Ishikawa (cell line): ENCODE measurements around the gene WNT6.

Experiments
- CEBPB ChIP-seq: IDR thresholded peaks from 2 replicates; pipeline ENCODE4 v1.6.1; 2012
- CREB1 ChIP-seq: IDR thresholded peaks from 2 replicates; pipeline ENCODE4 v1.6.1; 2012; ENCODE audit warnings: low read depth
- EP300 ChIP-seq: IDR thresholded peaks from 2 replicates; pipeline ENCODE4 v1.6.1; 2012; ENCODE audit warnings: borderline replicate concordance
- FOXM1 ChIP-seq: IDR thresholded peaks from 2 replicates; pipeline ENCODE4 v1.6.1; 2012; ENCODE audit warnings: low read depth, borderline replicate concordance
- RAD21 ChIP-seq: IDR thresholded peaks from 2 replicates; pipeline ENCODE4 v1.6.1; 2012; ENCODE audit warnings: low read depth
- TAF1 ChIP-seq: IDR thresholded peaks from 2 replicates; pipeline ENCODE4 v1.6.1; 2012; ENCODE audit warnings: low read depth, mild to moderate bottlenecking
- TCF12 ChIP-seq: IDR thresholded peaks from 2 replicates; pipeline ENCODE4 v1.6.1; 2012; ENCODE audit warnings: low read depth
- TEAD4 ChIP-seq: IDR thresholded peaks from 2 replicates; pipeline ENCODE4 v1.6.1; 2012
- YY1 ChIP-seq: IDR thresholded peaks from 2 replicates; pipeline ENCODE4 v1.6.1; 2012; ENCODE audit warnings: low read depth
- ZBTB7A ChIP-seq: IDR thresholded peaks from 2 replicates; pipeline ENCODE4 v1.6.1; 2012; ENCODE audit warnings: low read depth
- TF ChIP-seq, protein P1 (sequence below): IDR thresholded peaks from 2 replicates; pipeline ENCODE4 v1.6.1; 2012
- TF ChIP-seq, protein P2 (sequence below): IDR thresholded peaks from 2 replicates; pipeline ENCODE4 v1.6.1; 2012; ENCODE audit warnings: low read depth, mild to moderate bottlenecking
- TF ChIP-seq, protein P3 (sequence below): IDR thresholded peaks from 2 replicates; pipeline ENCODE4 v1.6.1; 2012

DNA sequence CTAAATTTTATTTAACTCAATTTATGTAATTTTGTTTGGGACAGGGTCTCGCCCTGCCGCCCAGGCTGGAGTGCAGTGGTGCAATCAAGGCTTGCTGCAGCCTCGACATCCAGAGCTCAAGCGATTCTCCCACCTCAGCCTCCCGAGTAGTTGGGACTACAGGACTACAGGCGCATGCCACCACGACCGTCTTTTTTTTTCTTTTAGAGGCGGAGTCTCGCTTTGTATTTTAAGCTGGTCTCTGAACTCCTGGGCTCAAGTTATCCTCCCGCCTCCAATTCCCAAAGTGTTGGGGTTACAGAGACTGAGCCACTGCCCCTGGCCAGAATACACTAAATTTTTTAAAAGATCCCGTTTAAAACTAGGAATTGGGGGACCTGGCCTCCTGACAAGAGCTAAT is 39.5 kb downstream of the WNT6 start:
- TF ChIP-seq EP300: no peak
- TF ChIP-seq TEAD4: no peak
- TF ChIP-seq CREB1: no peak
- TF ChIP-seq, protein P1, sequence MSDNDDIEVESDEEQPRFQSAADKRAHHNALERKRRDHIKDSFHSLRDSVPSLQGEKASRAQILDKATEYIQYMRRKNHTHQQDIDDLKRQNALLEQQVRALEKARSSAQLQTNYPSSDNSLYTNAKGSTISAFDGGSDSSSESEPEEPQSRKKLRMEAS: no peak
- TF ChIP-seq, protein P2, sequence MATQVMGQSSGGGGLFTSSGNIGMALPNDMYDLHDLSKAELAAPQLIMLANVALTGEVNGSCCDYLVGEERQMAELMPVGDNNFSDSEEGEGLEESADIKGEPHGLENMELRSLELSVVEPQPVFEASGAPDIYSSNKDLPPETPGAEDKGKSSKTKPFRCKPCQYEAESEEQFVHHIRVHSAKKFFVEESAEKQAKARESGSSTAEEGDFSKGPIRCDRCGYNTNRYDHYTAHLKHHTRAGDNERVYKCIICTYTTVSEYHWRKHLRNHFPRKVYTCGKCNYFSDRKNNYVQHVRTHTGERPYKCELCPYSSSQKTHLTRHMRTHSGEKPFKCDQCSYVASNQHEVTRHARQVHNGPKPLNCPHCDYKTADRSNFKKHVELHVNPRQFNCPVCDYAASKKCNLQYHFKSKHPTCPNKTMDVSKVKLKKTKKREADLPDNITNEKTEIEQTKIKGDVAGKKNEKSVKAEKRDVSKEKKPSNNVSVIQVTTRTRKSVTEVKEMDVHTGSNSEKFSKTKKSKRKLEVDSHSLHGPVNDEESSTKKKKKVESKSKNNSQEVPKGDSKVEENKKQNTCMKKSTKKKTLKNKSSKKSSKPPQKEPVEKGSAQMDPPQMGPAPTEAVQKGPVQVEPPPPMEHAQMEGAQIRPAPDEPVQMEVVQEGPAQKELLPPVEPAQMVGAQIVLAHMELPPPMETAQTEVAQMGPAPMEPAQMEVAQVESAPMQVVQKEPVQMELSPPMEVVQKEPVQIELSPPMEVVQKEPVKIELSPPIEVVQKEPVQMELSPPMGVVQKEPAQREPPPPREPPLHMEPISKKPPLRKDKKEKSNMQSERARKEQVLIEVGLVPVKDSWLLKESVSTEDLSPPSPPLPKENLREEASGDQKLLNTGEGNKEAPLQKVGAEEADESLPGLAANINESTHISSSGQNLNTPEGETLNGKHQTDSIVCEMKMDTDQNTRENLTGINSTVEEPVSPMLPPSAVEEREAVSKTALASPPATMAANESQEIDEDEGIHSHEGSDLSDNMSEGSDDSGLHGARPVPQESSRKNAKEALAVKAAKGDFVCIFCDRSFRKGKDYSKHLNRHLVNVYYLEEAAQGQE: no peak
- TF ChIP-seq, protein P3, sequence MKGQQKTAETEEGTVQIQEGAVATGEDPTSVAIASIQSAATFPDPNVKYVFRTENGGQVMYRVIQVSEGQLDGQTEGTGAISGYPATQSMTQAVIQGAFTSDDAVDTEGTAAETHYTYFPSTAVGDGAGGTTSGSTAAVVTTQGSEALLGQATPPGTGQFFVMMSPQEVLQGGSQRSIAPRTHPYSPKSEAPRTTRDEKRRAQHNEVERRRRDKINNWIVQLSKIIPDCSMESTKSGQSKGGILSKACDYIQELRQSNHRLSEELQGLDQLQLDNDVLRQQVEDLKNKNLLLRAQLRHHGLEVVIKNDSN: no peak
- no peak for TF ChIP-seq TAF1
- no peak for TF ChIP-seq ZBTB7A
- no peak for TF ChIP-seq RAD21
- no peak for TF ChIP-seq FOXM1
- TF ChIP-seq YY1: no peak
- no peak for TF ChIP-seq TCF12
- no peak for TF ChIP-seq CEBPB
